ENCODE results near the gene TSPYL2. TPM values are rescaled to one million over a fixed set of nuclear protein-coding genes. Genes with fewer than 3 reads are reported as not detected.

The TSPYL2 gene
- total RNA-seq, 2 donors from 2014 or later, result 201 to 218 TPM

DNA sequence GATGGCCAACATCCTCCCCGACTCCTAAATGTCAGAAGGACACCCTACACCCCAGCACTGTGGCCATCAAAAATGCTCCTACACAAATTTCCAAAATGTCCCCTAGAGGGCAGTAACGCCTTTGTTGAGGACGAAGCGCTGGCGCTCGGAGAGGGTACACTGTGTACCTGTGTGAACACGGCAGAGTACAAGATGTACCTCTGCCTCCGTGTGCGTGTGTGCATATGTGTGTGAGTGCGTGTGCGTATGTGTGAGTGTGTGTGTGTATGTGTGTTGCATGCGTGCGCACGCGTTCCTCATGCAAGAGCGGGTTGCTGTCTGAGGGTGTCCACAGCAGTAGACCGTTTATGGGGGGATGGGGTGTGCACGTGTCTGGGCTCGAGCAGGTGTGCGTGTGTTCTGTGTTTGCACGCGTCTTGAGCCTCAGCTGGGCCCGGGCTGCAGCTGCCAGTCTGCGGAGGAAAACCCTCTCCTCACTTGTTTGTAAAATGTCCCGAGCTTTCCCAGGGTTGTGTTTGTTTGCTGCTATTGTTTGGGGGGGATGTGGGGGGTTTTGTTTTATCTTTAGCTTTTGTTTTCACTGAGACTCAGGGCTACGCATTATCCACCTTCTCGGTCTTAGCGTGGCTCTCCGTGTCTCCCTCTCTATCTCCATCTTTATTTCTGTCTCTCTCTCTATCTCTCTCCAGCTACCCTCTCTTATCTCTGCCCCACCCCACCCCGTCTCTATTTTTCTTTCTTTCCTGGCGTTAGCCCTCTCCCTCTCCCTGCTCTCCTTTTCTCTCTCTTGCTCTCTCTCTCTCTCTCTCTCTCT is 10.4 kb upstream of the TSPYL2 start:
- Mint-ChIP-seq H3K4me1 (peaks cover 19% of the 10 kb centered on the region), H3K36me3 (ENCODE audit: low read depth) (no peaks in the 10 kb centered on the region), H3K27ac (peak overlapping the region; percentile 87), H3K4me3 (peak overlapping the region; percentile 89), H3K27me3 (no peaks in the 10 kb centered on the region)
- peak; percentile 95 for ATAC-seq
- DNase-seq, result peak; percentile 39 to 52 (median 52)
- H3K9me3 ChIP-seq (ENCODE audit: control insufficient read depth, low read length, poor library complexity, severe bottlenecking), result no peaks in the 10 kb centered on the region

DNA sequence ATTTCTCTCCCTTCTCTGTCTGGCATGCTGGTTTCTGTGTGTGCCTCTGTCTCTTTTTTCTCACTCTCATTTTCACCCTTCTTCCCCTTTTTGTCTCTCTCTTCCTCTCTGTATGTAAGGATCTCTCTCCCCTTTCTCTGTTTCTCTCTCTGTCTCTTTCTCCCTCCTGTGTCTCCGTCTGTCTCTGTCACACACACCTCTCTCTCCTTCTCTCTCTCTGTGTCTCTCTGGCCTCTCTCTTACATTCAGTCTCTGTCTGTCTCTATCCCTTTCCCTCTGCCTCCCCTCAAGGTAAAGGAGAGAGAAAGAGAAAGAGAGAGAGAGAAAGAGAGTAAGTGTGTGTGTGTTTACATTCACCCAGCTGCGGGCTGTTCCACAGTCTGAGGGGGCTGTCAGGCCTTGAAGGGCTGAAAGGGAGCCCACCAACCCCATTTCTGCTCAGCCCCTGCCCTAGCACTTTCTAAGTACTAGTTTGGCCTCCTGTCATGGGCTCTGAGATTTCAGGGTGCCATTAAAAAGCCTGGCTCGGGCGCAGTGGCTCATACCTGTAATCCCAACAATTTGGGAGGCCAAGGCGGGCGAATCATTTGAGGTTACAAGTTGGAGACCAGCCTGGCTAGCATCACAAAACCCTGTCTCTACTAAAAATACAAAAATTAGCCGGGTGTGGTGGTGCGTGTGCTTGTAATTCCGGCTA is 9.6 kb upstream of the TSPYL2 start:
- H3K9me3 ChIP-seq (ENCODE audit: control insufficient read depth, low read length, poor library complexity, severe bottlenecking), result no peaks in the 10 kb centered on the region
- DNase-seq, result no peak
- Mint-ChIP-seq H3K27ac (peak overlapping the region; percentile 87), H3K36me3 (ENCODE audit: low read depth) (no peaks in the 10 kb centered on the region), H3K4me3 (peak overlapping the region; percentile 89), H3K4me1 (peaks cover 19% of the 10 kb centered on the region), H3K27me3 (no peaks in the 10 kb centered on the region)
- no peak for ATAC-seq

DNA sequence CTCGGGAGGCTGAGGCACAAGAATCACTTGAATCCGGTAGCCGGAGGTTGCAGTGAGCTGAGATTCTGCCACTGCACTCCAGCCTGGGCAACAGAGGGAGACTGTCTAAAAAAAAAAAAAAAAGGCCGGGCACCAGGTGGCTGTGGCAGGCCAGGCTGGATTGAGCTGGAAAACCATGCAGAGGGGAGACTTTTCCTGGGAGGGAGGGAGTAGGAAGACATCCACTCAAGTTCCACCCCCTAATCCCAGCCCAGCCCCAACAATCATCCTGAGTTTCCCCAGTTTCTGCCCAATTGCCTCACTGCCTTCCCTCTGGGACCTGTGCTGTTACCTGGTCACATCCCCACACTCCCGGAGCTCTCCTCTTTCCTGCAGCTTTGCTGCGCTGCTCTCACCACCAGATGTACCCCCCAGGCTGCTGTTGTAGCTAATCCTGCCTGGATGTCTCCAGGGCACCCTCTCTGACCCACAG is 9.0 kb upstream of the TSPYL2 start:
- ATAC-seq (no peak), DNase-seq (no peak)
- Mint-ChIP-seq H3K27ac (no peak overlapping the region), H3K36me3 (ENCODE audit: low read depth) (no peaks in the 10 kb centered on the region), H3K4me3 (peak overlapping the region; percentile 19), H3K27me3 (no peaks in the 10 kb centered on the region), H3K4me1 (peaks cover 19% of the 10 kb centered on the region)
- no peaks in the 10 kb centered on the region for H3K9me3 ChIP-seq (ENCODE audit: control insufficient read depth, low read length, poor library complexity, severe bottlenecking)

DNA sequence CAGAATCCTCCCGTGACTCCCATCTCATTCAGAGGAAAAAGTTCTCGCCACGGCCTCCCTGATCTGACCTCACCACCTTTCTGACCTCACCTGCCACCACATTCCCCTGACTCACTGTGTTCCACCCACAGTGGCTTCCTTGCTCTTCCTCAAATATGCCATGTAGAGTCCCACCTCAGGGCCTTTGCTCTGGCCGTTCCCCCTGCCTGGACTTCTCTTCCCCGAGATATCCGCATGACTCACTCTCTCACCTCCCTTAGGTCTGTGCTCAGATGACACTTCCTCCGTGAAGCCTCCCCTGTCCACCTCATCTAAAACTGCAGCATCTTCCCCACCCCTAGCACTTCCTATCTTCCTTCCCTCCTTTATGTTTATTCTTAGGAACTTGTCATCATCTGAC is 7.2 kb upstream of the TSPYL2 start:
- no peak overlapping the region for H3K4me3 Mint-ChIP-seq
- H3K27ac Mint-ChIP-seq, result no peak overlapping the region
- H3K4me1 Mint-ChIP-seq, result peaks cover 19% of the 10 kb centered on the region
- ATAC-seq (no peak), DNase-seq (no peak)
- H3K27me3 Mint-ChIP-seq, result no peaks in the 10 kb centered on the region
- H3K36me3 Mint-ChIP-seq (ENCODE audit: low read depth), result no peaks in the 10 kb centered on the region
- H3K9me3 ChIP-seq (ENCODE audit: control insufficient read depth, low read length, poor library complexity, severe bottlenecking), result no peaks in the 10 kb centered on the region

DNA sequence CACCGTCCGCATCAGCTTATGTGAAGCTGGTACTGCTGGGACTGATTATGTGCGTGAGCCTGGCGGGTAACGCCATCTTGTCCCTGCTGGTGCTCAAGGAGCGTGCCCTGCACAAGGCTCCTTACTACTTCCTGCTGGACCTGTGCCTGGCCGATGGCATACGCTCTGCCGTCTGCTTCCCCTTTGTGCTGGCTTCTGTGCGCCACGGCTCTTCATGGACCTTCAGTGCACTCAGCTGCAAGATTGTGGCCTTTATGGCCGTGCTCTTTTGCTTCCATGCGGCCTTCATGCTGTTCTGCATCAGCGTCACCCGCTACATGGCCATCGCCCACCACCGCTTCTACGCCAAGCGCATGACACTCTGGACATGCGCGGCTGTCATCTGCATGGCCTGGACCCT is 5.5 kb upstream of the TSPYL2 start:
- Mint-ChIP-seq H3K4me1 (peaks cover 22% of the 10 kb centered on the region), H3K27me3 (no peaks in the 10 kb centered on the region), H3K36me3 (ENCODE audit: low read depth) (no peaks in the 10 kb centered on the region), H3K27ac (no peak overlapping the region), H3K4me3 (no peak overlapping the region)
- ATAC-seq, result no peak
- no peaks in the 10 kb centered on the region for H3K9me3 ChIP-seq (ENCODE audit: control insufficient read depth, low read length, poor library complexity, severe bottlenecking)
- DNase-seq, result no peak

- ATAC-seq (no peak), DNase-seq (no peak)
- Mint-ChIP-seq H3K27ac (no peak overlapping the region), H3K36me3 (ENCODE audit: low read depth) (peaks cover 4% of the 10 kb centered on the region), H3K4me3 (no peak overlapping the region), H3K4me1 (peaks cover 18% of the 10 kb centered on the region), H3K27me3 (no peaks in the 10 kb centered on the region)
- no peaks in the 10 kb centered on the region for H3K9me3 ChIP-seq (ENCODE audit: control insufficient read depth, low read length, poor library complexity, severe bottlenecking)
Observed at GRCh38 chrX:53077207-53078197, 4.7 kb upstream of the TSPYL2 start.

DNA sequence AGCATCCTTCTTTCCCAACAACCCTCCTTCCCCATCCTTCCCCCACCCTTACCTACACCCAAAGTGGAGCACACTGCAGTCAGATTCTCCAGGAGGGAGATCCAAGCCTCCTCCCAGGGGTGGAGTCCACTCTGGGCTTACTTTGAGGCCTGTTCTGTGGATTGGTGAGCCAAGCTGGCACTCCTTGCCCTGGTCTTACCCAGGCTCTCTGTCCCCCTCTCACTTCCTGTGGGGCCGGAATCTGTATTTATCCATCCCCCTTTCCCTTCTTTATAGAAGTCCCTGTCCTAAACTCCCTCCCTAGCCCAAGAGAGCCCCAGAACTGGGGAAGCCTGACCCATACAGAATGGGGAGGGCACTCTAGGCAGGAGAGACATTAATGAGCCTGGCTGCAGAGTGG is 3.2 kb upstream of the TSPYL2 start:
- H3K9me3 ChIP-seq (ENCODE audit: control insufficient read depth, low read length, poor library complexity, severe bottlenecking), result no peaks in the 10 kb centered on the region
- no peaks in the 10 kb centered on the region for H3K27me3 Mint-ChIP-seq
- DNase-seq (no peak), ATAC-seq (no peak)
- peaks cover 4% of the 10 kb centered on the region for H3K36me3 Mint-ChIP-seq (ENCODE audit: low read depth)
- peaks cover 24% of the 10 kb centered on the region for H3K4me1 Mint-ChIP-seq
- H3K4me3 Mint-ChIP-seq, result no peak overlapping the region
- H3K27ac Mint-ChIP-seq, result peak overlapping the region; percentile 75

DNA sequence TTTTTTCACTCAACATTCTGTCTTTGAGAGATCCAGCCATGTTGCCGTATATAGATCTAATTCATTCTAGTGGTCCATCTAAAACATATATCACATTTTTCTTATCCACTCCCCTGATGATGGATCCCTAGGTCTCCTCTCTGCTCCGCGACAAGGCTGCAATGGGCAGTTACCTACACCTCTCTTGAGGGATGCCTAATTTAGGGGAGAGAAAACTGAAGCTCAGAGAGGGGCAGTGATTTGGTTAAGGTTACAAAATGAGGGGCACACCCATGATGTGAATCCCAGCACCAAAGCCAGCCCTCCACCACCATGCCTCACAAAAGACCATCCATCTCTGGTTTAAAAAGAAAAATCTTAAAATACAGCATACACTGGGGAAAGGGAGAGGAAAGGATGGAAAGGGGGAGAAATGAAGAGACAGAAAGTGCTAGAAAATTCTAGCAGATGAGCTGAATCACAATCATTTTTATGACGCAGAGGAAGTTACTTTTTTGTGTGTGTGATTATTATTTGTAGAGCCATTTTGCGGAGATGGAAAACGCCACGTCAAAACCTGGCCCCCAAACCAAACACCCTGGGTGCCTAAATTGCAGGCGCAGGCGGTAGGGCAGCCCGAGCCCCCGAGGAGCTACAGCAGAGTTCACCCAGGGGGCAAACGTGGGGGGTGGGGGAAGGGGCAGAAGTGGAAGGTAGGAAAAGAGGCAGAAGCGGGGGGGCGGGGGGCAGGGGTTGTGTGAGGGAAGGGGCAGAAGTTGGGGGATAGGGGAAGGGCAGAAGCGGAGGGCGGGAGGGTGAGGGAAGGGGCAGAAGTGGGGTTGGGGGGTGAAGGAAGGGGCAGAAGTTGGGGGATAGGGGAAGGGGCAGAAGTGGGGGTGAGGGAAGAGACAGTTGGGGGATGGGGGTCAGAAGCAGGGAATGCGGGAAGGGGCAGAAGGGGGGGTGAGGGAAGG is 1.3 kb upstream of the TSPYL2 start:
- DNase-seq (no peak), ATAC-seq (no peak)
- peaks cover 30% of the 10 kb centered on the region for H3K4me1 Mint-ChIP-seq
- peaks cover 8% of the 10 kb centered on the region for H3K36me3 Mint-ChIP-seq (ENCODE audit: low read depth)
- peak overlapping the region; percentile 97 for H3K27ac Mint-ChIP-seq
- H3K4me3 Mint-ChIP-seq, result peak overlapping the region; percentile 89
- H3K9me3 ChIP-seq (ENCODE audit: control insufficient read depth, low read length, poor library complexity, severe bottlenecking), result no peaks in the 10 kb centered on the region
- no peaks in the 10 kb centered on the region for H3K27me3 Mint-ChIP-seq

- peak overlapping the region; percentile 97 for H3K27ac Mint-ChIP-seq
- peak overlapping the region; percentile 96 for H3K4me3 Mint-ChIP-seq
- no peaks in the 10 kb centered on the region for H3K9me3 ChIP-seq (ENCODE audit: control insufficient read depth, low read length, poor library complexity, severe bottlenecking)
- peaks cover 10% of the 10 kb centered on the region for H3K36me3 Mint-ChIP-seq (ENCODE audit: low read depth)
- DNase-seq (no peak), ATAC-seq (no peak)
- no peaks in the 10 kb centered on the region for H3K27me3 Mint-ChIP-seq
- peaks cover 35% of the 10 kb centered on the region for H3K4me1 Mint-ChIP-seq
Observed at GRCh38 chrX:53082773-53083616, 828 bp downstream of the TSPYL2 start.

- ATAC-seq, result no peak
- Mint-ChIP-seq H3K4me3 (peak overlapping the region; percentile 96), H3K36me3 (ENCODE audit: low read depth) (peaks cover 11% of the 10 kb centered on the region), H3K27ac (peak overlapping the region; percentile 97), H3K4me1 (peaks cover 44% of the 10 kb centered on the region), H3K27me3 (no peaks in the 10 kb centered on the region)
- no peaks in the 10 kb centered on the region for H3K9me3 ChIP-seq (ENCODE audit: control insufficient read depth, low read length, poor library complexity, severe bottlenecking)
- DNase-seq, result no peak
Observed at GRCh38 chrX:53084043-53084570, 1.9 kb downstream of the TSPYL2 start.

- DNase-seq, result no peak
- H3K9me3 ChIP-seq (ENCODE audit: control insufficient read depth, low read length, poor library complexity, severe bottlenecking), result no peaks in the 10 kb centered on the region
- peak overlapping the region; percentile 97 for H3K27ac Mint-ChIP-seq
- H3K36me3 Mint-ChIP-seq (ENCODE audit: low read depth), result peaks cover 11% of the 10 kb centered on the region
- H3K4me3 Mint-ChIP-seq, result peak overlapping the region; percentile 79
- H3K27me3 Mint-ChIP-seq, result no peaks in the 10 kb centered on the region
- peaks cover 44% of the 10 kb centered on the region for H3K4me1 Mint-ChIP-seq
- no peak for ATAC-seq
Observed at GRCh38 chrX:53084863-53085262, 2.7 kb downstream of the TSPYL2 start.

Data from T-helper 17 cell (primary cell).